K562 (cell line): ENCODE data around the gene ASB18. TPM values are rescaled to one million over a fixed set of nuclear protein-coding genes. Genes with fewer than 3 reads are reported as not detected.

ENCODE experiments used
- ATAC-seq: fragments of 200-7000 bp; cut with Tn5 transposase; 3 replicates; pipeline ENCODE4 v1.9.1; 2020; ENCODE audit warnings: moderate library complexity
- BruUV-seq: library from RNA; stranded (reverse); fragments of 400-500 nt; replicated peaks from 2 replicates; lab custom pipeline; 2021; lab: Mats Ljungman, UMichigan
- CTCF ChIA-PET: fragments of 300-600 bp; formaldehyde crosslinking; extraction: SDS; loops from one replicate; lab custom pipeline; 2021; ENCODE audit warnings: low intra/inter-chr PET ratio; lab: Yijun Ruan, JAX
- POLR2A ChIA-PET: fragments of 300-600, 350-650 bp; sonication (Branson Sonifier 250); formaldehyde crosslinking; extraction: SDS; loops from one replicate; lab custom pipeline; 2021; ENCODE audit warnings: antibody characterized with exemption, inconsistent platforms; lab: Yijun Ruan, JAX
- DNase-seq, 4 experiments: peaks; one replicate each; pipeline versions ENCODE4 v3.0.0 to v3.0.0-alpha.2; 2011 to 2018; ENCODE audit warnings: low spot score in 3 of 4, mixed read lengths in 3 of 4; ENCODE audit errors: extremely low read depth in 1 of 4
- FAIRE-seq: peaks from 2 replicates; lab custom pipeline; 2011; peaks lifted over from hg19 to GRCh38; lab: Jason Lieb, UNC
- H2AFZ ChIP-seq: 2 replicates; pipeline ENCODE4 v1.6.0; 2011; ENCODE audit warnings: low read depth, low read length, control low read depth, inconsistent platforms
- H3K27ac ChIP-seq: fragments of 200-600 bp; 3 replicates; pipeline ENCODE4 v1.8.0; 2011; ENCODE audit warnings: low read depth, mild to moderate bottlenecking, control low read depth, inconsistent platforms, low read length, moderate library complexity, mixed read lengths; ENCODE audit errors: extremely low read depth
- H3K27me3 ChIP-seq, 2 experiments: fragments of 300-600 bp in 1 of 2; 2 replicates in 1 of 2; 3 replicates in 1 of 2; pipeline versions ENCODE4 v1.6.0 to v1.8.0; 2011; ENCODE audit warnings: inconsistent platforms in 2 of 2, low read length in 2 of 2, mild to moderate bottlenecking in 1 of 2, mixed read lengths in 1 of 2, moderate library complexity in 1 of 2; ENCODE audit not compliant: control insufficient read depth in 2 of 2, insufficient read depth in 2 of 2
- H3K36me3 ChIP-seq: fragments of 300-600 bp; 3 replicates; pipeline ENCODE4 v1.8.0; 2011; ENCODE audit warnings: mild to moderate bottlenecking, low read length, inconsistent platforms; ENCODE audit not compliant: control insufficient read depth, insufficient read depth
- H3K4me1 ChIP-seq, 2 experiments: fragments of 200-600 bp in 1 of 2; replicated peaks in 1 of 2; 2 replicates in 1 of 2; 3 replicates in 1 of 2; pipeline versions ENCODE4 v1.5.1 to v1.8.0; 2011; ENCODE audit warnings: inconsistent platforms in 2 of 2, low read length in 2 of 2, mild to moderate bottlenecking in 1 of 2, mixed read lengths in 1 of 2, moderate library complexity in 1 of 2; ENCODE audit not compliant: control insufficient read depth in 2 of 2, insufficient read depth in 2 of 2
- H3K4me2 ChIP-seq: 2 replicates; pipeline ENCODE4 v1.6.1; 2011; ENCODE audit warnings: low read length, control low read depth, inconsistent platforms, mixed read lengths; ENCODE audit not compliant: insufficient read depth
- H3K4me3 ChIP-seq: fragments of 200-600 bp; sonication (generic), shearing (Covaris generic); 2 replicates; pipeline ENCODE4 v1.5.1; 2016; ENCODE audit warnings: control low read depth, inconsistent platforms
- H3K79me2 ChIP-seq: fragments of 200-600 bp; 3 replicates; pipeline ENCODE4 v1.8.0; 2011; ENCODE audit warnings: low read length, inconsistent platforms; ENCODE audit not compliant: control insufficient read depth, insufficient read depth
- H3K9ac ChIP-seq, 2 experiments: 2 replicates each; pipeline versions ENCODE4 v1.6.0 to v1.6.1; 2011; ENCODE audit warnings: low read depth in 2 of 2, low read length in 2 of 2, control low read depth in 1 of 2, inconsistent platforms in 1 of 2, mild to moderate bottlenecking in 1 of 2, mixed read lengths in 1 of 2; ENCODE audit not compliant: insufficient read depth in 1 of 2
- H3K9me1 ChIP-seq: one replicate; pipeline ENCODE4 v1.6.0; 2011; ENCODE audit warnings: inconsistent platforms, mild to moderate bottlenecking, low read length, moderate library complexity; ENCODE audit not compliant: control insufficient read depth, insufficient read depth
- H3K9me3 ChIP-seq: replicated peaks from 2 replicates; pipeline ENCODE4 v1.5.1; 2011; ENCODE audit warnings: low read depth, low read length, inconsistent platforms; ENCODE audit not compliant: control insufficient read depth, insufficient read depth
- H4K20me1 ChIP-seq: replicated peaks from 2 replicates; pipeline ENCODE4 v1.6.1; 2011; ENCODE audit warnings: low read length, inconsistent platforms, mixed read lengths; ENCODE audit not compliant: control insufficient read depth, insufficient read depth
- LEF1 ChIP-seq: fragments of 450-650 bp; IDR thresholded peaks from 2 replicates; pipeline ENCODE4 v1.6.1; 2016; ENCODE audit warnings: mild to moderate bottlenecking
- NCOR1 ChIP-seq: fragments of 450-650 bp; IDR thresholded peaks from 2 replicates; pipeline ENCODE4 v1.6.1; 2016; ENCODE audit warnings: mild to moderate bottlenecking, moderate library complexity
- PCBP2 ChIP-seq: fragments of 200-400 bp; formaldehyde crosslinking; IDR thresholded peaks from 2 replicates; pipeline ENCODE4 v1.6.1; 2018; ENCODE audit warnings: low read length, low read depth, mild to moderate bottlenecking, moderate library complexity; ENCODE audit not compliant: poor library complexity, severe bottlenecking
- RCOR1 ChIP-seq, 2 experiments: IDR thresholded peaks; 2 replicates each; pipeline ENCODE4 v1.6.1; 2012; ENCODE audit warnings: low read depth in 2 of 2, low read length in 2 of 2, borderline replicate concordance in 1 of 2, improper control_type of control experiment in 1 of 2
- SMAD2 ChIP-seq: fragments of 150-350 bp; IDR thresholded peaks from 2 replicates; pipeline ENCODE4 v1.6.1; 2014; ENCODE audit warnings: low read depth, mild to moderate bottlenecking, low read length
- WGBS: fragments of 100-300 bp; shearing (Covaris generic); methylation state at CpG from one replicate; pipeline ENCODE4 v1.1.6; 2016; ENCODE audit warnings: low coverage, mixed read lengths; ENCODE audit not compliant: insufficient coverage; ENCODE audit errors: missing lambda C conversion rate; 5-methylcytosine and 5-hydroxymethylcytosine counted together
- in situ Hi-C: fragments of 300-500 bp; cut with MboI; formaldehyde crosslinking; loops from 4 replicates; pipeline ENCODE4 v1.15.0; 2018; ENCODE audit warnings: inconsistent platforms, mixed read lengths
- intact Hi-C: fragments of 100-400 bp; cut with micrococcal nuclease; formaldehyde crosslinking; loops from 2 replicates; pipeline ENCODE4 v1.14.2; 2022
- polyA plus RNA-seq, 8 experiments: library from polyadenylated mRNA; depleted of rRNA in 4 of 8; stranded (reverse) in 5 of 8; unstranded in 3 of 8; fragments of >200 nt; fragmentation: Nextera tagmentation in 2 of 8; fragmentation: Illumina TruSeq in 1 of 8; extraction: Ambion mirVana in 2 of 8; extraction: Trizol in 1 of 8; gene quantifications; 2 replicates each; pipeline versions ENCODE4 v1.2.1 to v1.2.3, GENCODE V29; 2011 to 2014; ENCODE audit warnings: inconsistent platforms in 1 of 8, missing spikeins in 1 of 8
- total RNA-seq, 7 experiments: library from RNA; depleted of rRNA in 6 of 7; stranded (reverse); fragments of >200 nt in 6 of 7; fragmentation: Illumina TruSeq in 2 of 7; extraction: Trizol in 2 of 7; gene quantifications; 2 replicates each; pipeline versions ENCODE4 v1.2.1 to v1.2.3, GENCODE V29; 2011 to 2021; ENCODE audit warnings: low replicate concordance in 1 of 7

Gene ASB18
- total and polyA plus RNA-seq, 9 of the 15 experiments (the other 6 are each of a cell fraction or from before 2014, with no cell fraction given) = not detected

- TF ChIP-seq RCOR1 (IDR thresholded peaks at IDR 0.05; ENCODE audit: borderline replicate concordance in 1 of 2, low read depth in 2 of 2, low read length in 2 of 2) (no peak), LEF1 (no peak), NCOR1 (no peak), PCBP2 (no peak)
These were observed 93.5 kb downstream of the ASB18 start (continued) for GRCh38 chr2:236170590-236171165.

- Histone ChIP-seq H2AFZ (no peak overlapping the region), H3K79me2 (no peaks in the 10 kb centered on the region), H3K4me2 (no peak overlapping the region), H3K27ac (no peak overlapping the region), H3K27me3 (peaks cover 0 to 7% of the 10 kb centered on the region in 2 experiments; a peak in 2 of 5 replicates), H3K4me3 (no peak overlapping the region), H3K36me3 (no peaks in the 10 kb centered on the region), H3K9me3 (no peaks in the 10 kb centered on the region), H3K4me1 (peaks cover 0 to 25% of the 10 kb centered on the region in 2 experiments; a peak in 2 of 5 replicates), H4K20me1 (no peaks in the 10 kb centered on the region), H3K9me1 (no peaks in the 10 kb centered on the region), H3K9ac (no peak overlapping the region)
- DNase-seq = no peak
- CTCF ChIA-PET = no interaction called here
- in situ Hi-C loops (no loop called here), intact Hi-C loops (no loop called here)
- no peak for TF ChIP-seq SMAD2
- no peak for FAIRE-seq
- BruUV-seq = TSS peak; percentile 26
- POLR2A ChIA-PET = no interaction called here
- ATAC-seq = no peak
- WGBS = 69% methylated on average over 12 of the region's 38 CpGs
These were observed 94.2 kb downstream of the ASB18 start for GRCh38 chr2:236169741-236170589.
